Left lobe of liver (tissue), 2 donors: ENCODE data around the gene PIGZ. TPM values are rescaled to one million over a fixed set of nuclear protein-coding genes. Genes with fewer than 3 reads are reported as not detected.
"Not testable (repeated sequence)": the region's sequence is repeated elsewhere in the genome, so short reads cannot be mapped to it uniquely, and the experiment has no call there.

Source experiments
- ATAC-seq: fragments of 200-7000 bp; cut with Tn5 transposase; one replicate; pipeline ENCODE4 v1.9.1; 2020; ENCODE audit warnings: mild to moderate bottlenecking, moderate library complexity
- DNase-seq: peaks from one replicate; pipeline ENCODE4 v3.0.0-alpha.2; 2020; ENCODE audit warnings: low spot score
- total RNA-seq: library from RNA; stranded (reverse); gene quantifications from one replicate; pipeline ENCODE4 v1.2.1, GENCODE V29; 2021
- donor health status: DM: no; HTN: no; CAD: no; lungs with moderate emphysema.
- donor health status: DM: no; HTN: yes; CAD: no.

The PIGZ gene
- total RNA-seq, 1 donor from 2014 or later, result 3.8 TPM

DNA sequence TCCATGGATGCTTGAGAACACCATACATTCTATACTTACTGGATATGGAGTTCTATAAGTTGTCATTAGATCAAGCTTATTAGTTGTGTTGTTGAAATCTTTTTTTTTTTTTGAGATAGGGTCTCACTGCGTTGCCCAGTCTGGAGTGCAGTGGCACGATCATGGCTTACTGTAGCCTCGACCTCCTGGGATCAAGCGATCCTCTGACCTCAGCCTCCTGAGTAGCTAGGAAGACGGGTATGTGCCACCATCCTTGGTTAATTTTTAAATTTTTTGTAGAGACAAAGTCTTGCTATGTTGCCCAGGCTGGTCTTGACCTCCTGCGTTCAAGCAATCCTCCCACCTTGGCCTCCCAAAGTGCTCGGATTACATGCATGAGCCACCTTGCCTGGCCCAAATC, 13.8 kb downstream of the PIGZ start:
- no peak for DNase-seq
- no peak for ATAC-seq

DNA sequence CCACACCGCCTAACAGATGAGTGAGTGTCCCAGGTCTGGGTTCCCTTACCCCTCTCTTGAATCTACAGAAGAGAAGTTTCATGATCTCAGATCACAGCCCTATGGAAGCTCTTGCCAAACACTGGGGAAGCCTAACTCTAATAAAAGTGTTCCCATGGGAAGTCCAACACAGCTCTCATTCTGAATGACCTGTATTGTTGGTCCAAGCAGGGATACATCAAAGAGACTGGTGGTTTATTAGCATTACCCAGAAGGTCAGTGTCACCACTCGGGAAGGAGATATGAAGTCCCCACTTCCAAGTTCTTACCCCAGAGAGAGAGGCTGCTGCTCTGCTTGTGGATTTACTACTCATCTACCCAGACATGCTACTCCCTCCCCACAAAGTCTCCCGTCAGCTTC, 17.3 kb downstream of the PIGZ start:
- no peak for DNase-seq

GRCh38 chr3:196949750-196950149, 18.9 kb downstream of the PIGZ start:
- no peak for DNase-seq
- ATAC-seq, result no peak

More for the DNA sequence above, 17.3 kb downstream of the PIGZ start:
- no peak for ATAC-seq

- DNase-seq, result no peak
- ATAC-seq, result no peak
Observed at GRCh38 chr3:196949285-196949619, 19.4 kb downstream of the PIGZ start.

GRCh38 chr3:196948442-196949284, 20.0 kb downstream of the PIGZ start:
- DNase-seq, result no peak
- peak; percentile 56 for ATAC-seq

GRCh38 chr3:196947860-196948441, 20.7 kb downstream of the PIGZ start:
- DNase-seq (no peak), ATAC-seq (no peak)

DNA sequence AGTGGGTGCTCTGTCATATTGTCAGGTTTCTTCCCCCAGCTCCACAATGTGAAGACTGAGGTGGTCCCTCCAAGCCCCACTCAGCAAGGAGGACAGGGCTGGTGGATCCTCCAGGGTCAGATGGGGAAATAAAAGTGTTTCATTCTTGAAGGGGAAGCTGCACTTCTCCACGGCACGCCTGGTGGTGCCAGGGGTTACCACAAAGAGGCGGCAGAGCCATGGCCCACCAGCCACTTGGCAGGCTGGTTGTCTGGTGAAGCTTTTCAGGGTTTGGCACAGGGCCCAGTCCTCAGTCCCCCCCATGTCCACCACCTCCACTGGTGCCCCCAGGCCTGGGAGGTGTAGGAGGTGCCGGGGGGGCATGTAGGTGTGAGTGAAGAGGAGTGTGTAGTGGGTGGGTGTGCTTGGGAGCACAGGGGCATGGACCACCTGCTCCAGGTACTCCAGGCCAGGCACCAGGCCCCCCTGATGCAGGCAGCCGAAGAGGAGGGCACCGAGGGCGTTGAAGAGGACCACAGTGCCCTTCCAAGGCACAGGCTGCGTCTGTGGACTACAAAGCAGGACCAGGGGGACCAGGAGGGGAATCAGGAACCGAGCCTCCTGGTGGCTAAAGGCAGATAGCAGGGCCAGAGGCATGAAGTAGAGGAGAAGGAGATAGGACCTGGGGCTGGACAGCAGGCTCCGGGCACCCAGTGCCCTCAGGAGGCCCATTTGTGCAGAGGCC, 21.3 kb downstream of the PIGZ start:
- no peak for DNase-seq
- ATAC-seq, result no peak

GRCh38 chr3:196944037-196944790, 24.4 kb downstream of the PIGZ start:
- ATAC-seq, DNase-seq: not testable (repeated sequence)

GRCh38 chr3:196942915-196943277, 25.7 kb downstream of the PIGZ start:
- ATAC-seq, result peak; percentile 25
- DNase-seq, result no peak

GRCh38 chr3:196942226-196942914, 26.3 kb downstream of the PIGZ start, which contains the start of gene NCBP2:
Gene NCBP2, minus strand, starts transcription at chr3:196942528. Its CDS starts 25 bp downstream, at chr3:196942503.
- ATAC-seq, result peak; percentile 94
- DNase-seq, result peak; percentile 99

GRCh38 chr3:196941729-196942225, 26.9 kb downstream of the PIGZ start:
- DNase-seq, result peak; percentile 62
- peak; percentile 58 for ATAC-seq

DNA sequence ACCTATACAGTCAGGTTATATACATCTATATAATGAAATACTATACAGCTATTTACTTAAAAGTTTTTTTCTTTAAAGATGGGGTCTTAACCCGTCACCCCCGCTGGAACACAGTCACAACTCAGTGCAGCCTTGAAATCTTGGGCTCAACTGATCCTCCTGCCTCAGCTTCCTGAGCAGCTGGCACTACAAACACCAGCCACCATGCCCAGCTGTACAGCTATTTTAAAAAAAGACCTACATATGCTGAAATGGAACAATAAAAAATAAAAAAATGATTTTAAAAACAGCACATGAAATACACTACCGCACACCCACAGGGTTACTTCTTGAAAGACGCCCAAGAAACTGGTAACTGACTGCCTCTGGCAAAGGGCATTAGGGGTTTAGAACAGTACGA, 30.1 kb downstream of the PIGZ start:
- ATAC-seq (no peak), DNase-seq (no peak)

GRCh38 chr3:196938124-196938523, 30.5 kb downstream of the PIGZ start:
- ATAC-seq (no peak), DNase-seq (no peak)

- DNase-seq (no peak), ATAC-seq (no peak)
Observed at GRCh38 chr3:196936288-196936687, 32.3 kb downstream of the PIGZ start.

DNA sequence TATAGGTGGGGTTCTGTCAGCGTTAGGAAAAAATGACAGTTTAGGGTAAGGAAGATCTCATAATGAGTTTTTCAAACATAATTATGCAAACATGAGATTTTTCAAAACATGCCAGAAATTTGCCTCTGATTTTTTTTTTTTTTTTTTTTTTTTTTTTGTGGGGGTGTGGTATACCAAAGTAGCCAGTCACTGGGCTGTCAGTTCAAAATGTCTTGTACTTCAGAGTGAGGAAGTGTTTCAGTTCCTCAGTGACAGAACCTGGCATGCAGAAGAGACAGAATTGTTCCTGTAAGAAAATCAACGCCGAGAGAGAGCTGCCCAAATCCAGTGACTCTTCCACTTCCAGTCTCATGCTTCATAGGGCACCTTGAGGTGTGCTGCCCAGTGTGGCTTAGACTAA, 36.0 kb downstream of the PIGZ start:
- ATAC-seq, result peak; percentile 12
- no peak for DNase-seq

DNA sequence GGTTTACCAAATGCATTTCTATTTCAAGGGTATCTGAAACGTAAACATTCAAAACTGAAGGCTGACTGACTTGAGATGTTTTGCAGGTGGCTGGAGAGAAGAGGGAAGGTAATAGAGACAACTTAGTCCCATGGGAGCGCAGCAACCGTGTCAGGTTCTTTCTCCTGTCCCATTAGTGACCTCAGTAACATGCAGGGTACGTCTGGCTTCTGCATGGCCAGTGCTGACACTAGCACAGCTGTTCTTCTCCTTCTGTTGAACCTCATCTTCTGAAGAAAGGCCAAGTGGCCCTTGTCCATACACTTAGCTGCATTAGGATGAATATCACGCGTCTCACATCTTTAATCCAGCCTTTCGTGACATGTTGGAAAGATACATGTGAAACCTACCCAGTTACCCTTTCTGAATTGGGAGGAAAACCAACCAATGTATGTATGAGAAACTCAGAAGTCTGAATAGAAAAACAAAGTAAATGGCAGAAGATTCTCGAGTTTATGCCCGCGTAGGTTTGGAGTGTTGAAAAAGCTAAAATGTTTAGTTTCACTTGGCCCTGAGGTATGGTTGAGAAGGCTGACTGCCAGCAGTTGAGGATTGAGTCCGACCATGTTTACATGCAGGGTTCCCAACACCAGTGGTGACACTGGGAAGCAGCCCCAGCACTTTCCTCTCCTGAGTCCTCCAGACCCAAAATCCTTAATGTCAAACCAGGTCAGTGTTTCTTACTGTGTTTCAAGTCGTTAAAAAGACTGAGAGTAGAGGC, 36.6 kb downstream of the PIGZ start:
- ATAC-seq, result no peak
- DNase-seq, result no peak

- ATAC-seq (no peak), DNase-seq (no peak)
Observed at GRCh38 chr3:196931157-196931556, 37.5 kb downstream of the PIGZ start.

GRCh38 chr3:196927571-196928453, 40.8 kb downstream of the PIGZ start:
- DNase-seq, result no peak

DNA sequence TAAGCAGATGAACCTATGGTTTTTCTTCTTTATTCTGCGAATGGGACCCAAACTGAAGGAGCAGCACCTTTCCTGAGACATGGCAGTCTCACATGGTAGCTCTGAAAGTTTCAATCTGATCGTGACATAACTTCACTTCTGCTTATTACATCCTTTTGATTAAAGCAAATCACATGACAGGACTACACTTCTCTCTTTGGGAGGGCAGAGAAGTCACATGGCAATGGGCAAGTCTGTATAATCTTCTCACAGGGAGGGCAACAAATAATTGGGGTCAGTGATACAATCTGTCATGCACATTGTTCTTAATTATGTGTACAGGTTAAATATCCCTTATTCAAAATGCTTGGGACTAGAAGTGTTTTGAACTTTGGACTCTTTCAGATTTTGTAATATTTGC, 47.9 kb downstream of the PIGZ start:
- ATAC-seq (no peak), DNase-seq (no peak)

More at GRCh38 chr3:196927571-196928453, 40.8 kb downstream of the PIGZ start:
- ATAC-seq, result peak; percentile 30
